ENCODE measurements around the gene KLHL22. TPM values are rescaled to one million over a fixed set of nuclear protein-coding genes. Genes with fewer than 3 reads are reported as not detected.

The KLHL22 gene
- total RNA-seq, 6 donors from 2014 or later: 17.5 to 48.2 (median 22.7) TPM

GRCh38 chr22:20436768-20437612 is 58.6 kb downstream of the KLHL22 start:
- TF ChIP-seq CTCF (IDR thresholded peaks at IDR 0.05) (no peak), EP300 (IDR thresholded peaks at IDR 0.05) (no peak), POLR2AphosphoS5 (IDR thresholded peaks at IDR 0.05) (no peak), POLR2A (IDR thresholded peaks at IDR 0.05) (no peak)
- Histone ChIP-seq H3K36me3 (peaks cover 0 to 4% (median 1%) of the 10 kb centered on the region in 4 donors), H3K4me3 (peak overlapping the region; percentile 53 to 68 (median 62)), H3K27me3 (peaks cover 0 to 22% (median 13%) of the 10 kb centered on the region in 4 donors), H3K9me3 (no peaks in the 10 kb centered on the region), H3K27ac (peak overlapping the region; percentile 74 to 86 (median 81)), H3K4me1 (peaks cover 25 to 44% (median 34%) of the 10 kb centered on the region in 4 donors)
- peak in 1 of 2 donors; percentile 35 for ATAC-seq (ENCODE audit: low FRiP score in 2 of 2)
- 2 to 4% methylated on average over 39 to 59 of the region's 61 CpGs for WGBS, 2 donors
- peak in 1 of 2 donors; percentile 87 for DNase-seq

GRCh38 chr22:20436307-20436767 is 59.3 kb downstream of the KLHL22 start:
- peak overlapping the region; percentile 53 to 68 (median 62) for H3K4me3 ChIP-seq
- peak in 1 of 2 donors; percentile 92 for DNase-seq
- H3K9me3 ChIP-seq: no peaks in the 10 kb centered on the region
- peaks cover 0 to 29% (median 16%) of the 10 kb centered on the region in 4 donors for H3K27me3 ChIP-seq
- TF ChIP-seq CTCF (IDR thresholded peaks at IDR 0.05): no peak
- TF ChIP-seq POLR2A (IDR thresholded peaks at IDR 0.05): no peak
- TF ChIP-seq POLR2AphosphoS5 (IDR thresholded peaks at IDR 0.05): no peak
- no peak for TF ChIP-seq EP300 (IDR thresholded peaks at IDR 0.05)
- peak in 1 of 2 donors; percentile 77 for ATAC-seq (ENCODE audit: low FRiP score in 2 of 2)
- H3K27ac ChIP-seq: peak overlapping the region; percentile 74 to 86 (median 81)
- WGBS, 2 donors: 0% methylated on average over 16 of the region's 56 CpGs; no CpG with 5 or more reads in 1 of the 2 donors
- H3K4me1 ChIP-seq: peaks cover 28 to 45% (median 39%) of the 10 kb centered on the region in 4 donors
- H3K36me3 ChIP-seq: no peaks in the 10 kb centered on the region

DNA sequence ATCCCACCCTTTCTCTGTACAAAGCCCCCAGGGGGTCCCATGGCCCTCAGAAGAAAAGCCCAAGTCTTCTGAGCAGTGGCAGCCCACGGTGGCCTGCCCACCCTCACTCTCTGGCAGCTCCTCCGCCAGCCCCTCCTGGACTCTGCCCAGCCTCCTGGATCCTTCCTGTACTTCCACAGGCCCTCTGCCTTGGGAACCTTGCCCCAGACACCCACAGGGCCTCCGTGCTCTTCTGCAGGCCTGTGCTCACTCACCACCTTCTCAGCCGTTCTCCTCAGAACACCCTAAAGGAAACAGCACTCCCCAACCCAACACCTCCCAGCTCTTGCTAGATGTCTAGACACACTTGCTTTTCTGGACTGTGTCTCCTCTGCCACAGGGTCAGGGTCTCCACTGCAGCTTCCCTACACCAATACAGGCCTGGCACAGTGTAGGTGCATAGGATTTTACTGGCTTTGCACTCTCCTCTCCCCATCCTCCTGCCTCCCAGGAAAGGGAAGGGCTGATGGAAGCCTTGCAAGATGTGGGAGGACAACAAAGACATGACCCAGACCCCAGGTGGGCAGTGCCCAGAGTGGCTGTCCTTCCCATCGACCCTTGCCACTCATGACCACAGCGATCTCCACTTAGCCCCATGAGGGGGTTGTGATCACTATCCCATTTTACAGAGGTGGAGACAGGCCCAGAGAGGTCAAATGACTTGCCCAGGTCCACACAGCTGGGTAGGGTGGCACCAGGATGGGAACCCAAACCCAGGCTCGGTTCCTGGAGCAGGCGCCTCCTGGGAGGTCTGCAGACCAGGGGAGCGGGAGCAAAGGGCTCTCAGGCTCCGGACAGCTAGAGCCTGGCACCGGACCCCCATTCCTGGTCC is 59.9 kb downstream of the KLHL22 start:
- ATAC-seq (ENCODE audit: low FRiP score in 2 of 2) (no peak), DNase-seq (peak in 1 of 2 donors; percentile 17)
- peaks cover 34 to 52% (median 45%) of the 10 kb centered on the region in 4 donors for H3K4me1 ChIP-seq
- no peaks in the 10 kb centered on the region for H3K9me3 ChIP-seq
- peak overlapping the region; percentile 46 to 86 (median 78) for H3K27ac ChIP-seq
- peak overlapping the region; percentile 53 to 68 (median 62) for H3K4me3 ChIP-seq
- WGBS, 2 donors: 61 to 74% methylated on average over 7 to 11 of the region's 11 CpGs
- TF ChIP-seq EP300 (IDR thresholded peaks at IDR 0.05): no peak
- TF ChIP-seq POLR2AphosphoS5 (IDR thresholded peaks at IDR 0.05): no peak
- peaks cover 0 to 36% (median 19%) of the 10 kb centered on the region in 4 donors for H3K27me3 ChIP-seq
- H3K36me3 ChIP-seq: no peaks in the 10 kb centered on the region

- no peak for ATAC-seq (ENCODE audit: low FRiP score in 2 of 2)
Observed at GRCh38 chr22:20434773-20435172, 60.8 kb downstream of the KLHL22 start.

More at GRCh38 chr22:20434773-20435172, 60.8 kb downstream of the KLHL22 start:
- Histone ChIP-seq H3K4me3 (no peak overlapping the region), H3K9me3 (no peaks in the 10 kb centered on the region), H3K27me3 (peaks cover 0 to 45% (median 19%) of the 10 kb centered on the region in 4 donors), H3K36me3 (no peaks in the 10 kb centered on the region), H3K27ac (peak overlapping the region in 1 of 4 donors; percentile 86), H3K4me1 (peaks cover 43 to 61% (median 54%) of the 10 kb centered on the region in 4 donors)
- TF ChIP-seq CTCF (IDR thresholded peaks at IDR 0.05) (no peak), EP300 (IDR thresholded peaks at IDR 0.05) (no peak), POLR2AphosphoS5 (IDR thresholded peaks at IDR 0.05) (no peak), POLR2A (IDR thresholded peaks at IDR 0.05) (no peak)
- 81 to 90% methylated on average over 3 of the region's 3 CpGs for WGBS, 2 donors
- DNase-seq: no peak
